ENCODE data around the gene PDZD7. TPM values are rescaled to one million over a fixed set of nuclear protein-coding genes. Genes with fewer than 3 reads are reported as not detected.
A peak's percentile ranks its signal among the peaks of the same experiment; 100 is the strongest.

PDZD7 gene
- total and polyA plus RNA-seq, 2 of the 8 experiments (the other 6 are each of a cell fraction or from before 2014, with no cell fraction given), result 0.88 to 1.6 TPM

DNA sequence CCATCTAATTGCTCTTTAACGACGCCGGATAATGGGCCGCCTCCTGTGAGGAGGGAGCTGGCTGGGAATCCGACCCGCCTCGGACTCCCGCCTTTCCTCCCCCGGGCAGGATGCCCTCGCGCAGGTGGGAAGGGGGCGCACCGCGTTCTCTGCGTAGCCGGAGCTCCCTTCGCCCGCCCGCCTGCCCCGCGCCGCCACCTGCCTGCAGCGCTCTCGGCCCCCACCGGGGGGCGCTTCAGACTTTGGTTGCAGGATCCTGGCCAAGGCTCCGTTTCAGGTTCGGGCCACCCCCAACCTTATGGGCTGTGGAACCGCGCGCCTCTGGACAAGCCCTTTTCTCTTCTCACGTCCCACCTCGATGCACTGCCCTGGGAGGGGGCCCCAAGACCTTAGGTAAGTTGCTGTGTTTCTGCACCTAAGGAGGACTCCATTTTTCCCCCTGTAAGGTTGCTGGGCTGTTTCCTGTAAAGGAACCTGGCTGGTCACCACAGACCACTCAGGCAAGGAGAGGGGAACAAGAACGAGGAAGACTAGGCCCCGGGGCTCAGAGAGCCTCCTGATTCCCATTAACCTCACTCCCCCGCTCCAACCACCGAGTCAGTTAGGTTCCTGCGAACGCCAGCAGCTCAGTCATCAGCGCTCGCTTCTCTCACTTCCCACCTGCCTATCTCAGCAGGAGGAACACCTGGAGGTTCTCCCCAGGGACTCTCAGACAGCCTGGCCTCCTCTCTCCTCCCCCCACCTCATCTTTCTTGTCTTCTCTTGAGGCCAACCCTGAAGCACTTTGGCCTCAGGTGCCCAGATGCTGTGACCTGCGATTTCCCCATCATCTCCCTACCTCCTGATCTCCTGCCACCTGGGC lies 19.5 kb upstream of the PDZD7 start (continued):
- no peak for TF ChIP-seq GTF2F1 (IDR thresholded peaks at IDR 0.05; ENCODE audit: borderline replicate concordance, low read depth, low read length)
- no peak for TF ChIP-seq SIX5 (IDR thresholded peaks at IDR 0.05; ENCODE audit: low read depth, low read length)
- no peak for TF ChIP-seq JUND (IDR thresholded peaks at IDR 0.05; ENCODE audit: low read length)
- no peak for TF ChIP-seq SP2 (IDR thresholded peaks at IDR 0.05; ENCODE audit: low read length)
- TF ChIP-seq EP300 (IDR thresholded peaks at IDR 0.05; ENCODE audit: borderline replicate concordance in 1 of 2, low read depth in 2 of 2, low read length in 2 of 2), result no peak
- peak; percentile 65; the same call in 1 of the 2 replicates for TF ChIP-seq TCF12 (IDR thresholded peaks at IDR 0.05; ENCODE audit: low read depth, low read length)
- no peak for TF ChIP-seq ZNF274 (IDR thresholded peaks at IDR 0.05; ENCODE audit: borderline replicate concordance, extremely low read depth, low read length)
- no peak for TF ChIP-seq CEBPB (IDR thresholded peaks at IDR 0.05; ENCODE audit: low read depth, low read length)
- TF ChIP-seq POLR2A (IDR thresholded peaks at IDR 0.05; ENCODE audit: control extremely low read depth in 1 of 2, low read depth in 2 of 2, low read length in 2 of 2), result no peak
- TF ChIP-seq SIRT6 (IDR thresholded peaks at IDR 0.05; ENCODE audit: low read length), result no peak
- peak; percentile 65 for TF ChIP-seq SUZ12 (IDR thresholded peaks at IDR 0.05; ENCODE audit: low read length)
- no peak for TF ChIP-seq MAFK (IDR thresholded peaks at IDR 0.05; ENCODE audit: low read depth, low read length)
- TF ChIP-seq BRCA1 (IDR thresholded peaks at IDR 0.05; ENCODE audit: low read depth, low read length), result no peak
- no peak for TF ChIP-seq NANOG (IDR thresholded peaks at IDR 0.05; ENCODE audit: insufficient read depth, low read depth, low read length, poor library complexity, severe bottlenecking)
- TF ChIP-seq BACH1 (IDR thresholded peaks at IDR 0.05; ENCODE audit: low read length), result no peak
- TF ChIP-seq SRF (IDR thresholded peaks at IDR 0.05; ENCODE audit: low read depth, low read length), result no peak
- peak; percentile 38 for TF ChIP-seq ASH2L (IDR thresholded peaks at IDR 0.05; ENCODE audit: low read length)
- TF ChIP-seq TAF7 (optimal IDR thresholded peaks at IDR 0.05; ENCODE audit: borderline replicate concordance, low read depth, low read length), result peak; percentile 22
- no peak for TF ChIP-seq KDM5A (IDR thresholded peaks at IDR 0.05; ENCODE audit: low read length)
- TF ChIP-seq, protein P1, sequence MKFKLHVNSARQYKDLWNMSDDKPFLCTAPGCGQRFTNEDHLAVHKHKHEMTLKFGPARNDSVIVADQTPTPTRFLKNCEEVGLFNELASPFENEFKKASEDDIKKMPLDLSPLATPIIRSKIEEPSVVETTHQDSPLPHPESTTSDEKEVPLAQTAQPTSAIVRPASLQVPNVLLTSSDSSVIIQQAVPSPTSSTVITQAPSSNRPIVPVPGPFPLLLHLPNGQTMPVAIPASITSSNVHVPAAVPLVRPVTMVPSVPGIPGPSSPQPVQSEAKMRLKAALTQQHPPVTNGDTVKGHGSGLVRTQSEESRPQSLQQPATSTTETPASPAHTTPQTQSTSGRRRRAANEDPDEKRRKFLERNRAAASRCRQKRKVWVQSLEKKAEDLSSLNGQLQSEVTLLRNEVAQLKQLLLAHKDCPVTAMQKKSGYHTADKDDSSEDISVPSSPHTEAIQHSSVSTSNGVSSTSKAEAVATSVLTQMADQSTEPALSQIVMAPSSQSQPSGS (IDR thresholded peaks at IDR 0.05; ENCODE audit: low read length), result no peak
- TF ChIP-seq, protein P2, sequence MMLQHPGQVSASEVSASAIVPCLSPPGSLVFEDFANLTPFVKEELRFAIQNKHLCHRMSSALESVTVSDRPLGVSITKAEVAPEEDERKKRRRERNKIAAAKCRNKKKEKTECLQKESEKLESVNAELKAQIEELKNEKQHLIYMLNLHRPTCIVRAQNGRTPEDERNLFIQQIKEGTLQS (IDR thresholded peaks at IDR 0.05; ENCODE audit: insufficient read depth, low read depth, low read length), result no peak
- no peak for TF ChIP-seq CTBP2 (IDR thresholded peaks at IDR 0.05; ENCODE audit: borderline replicate concordance, insufficient read depth, insufficient read length, low read length)
- TF ChIP-seq GABPA (IDR thresholded peaks at IDR 0.05; ENCODE audit: borderline replicate concordance, insufficient read depth, low read length), result no peak

Measured in H1 (cell line).